IMR-90 (cell line): Measurements from ENCODE around the gene LAMA5. TPM values are rescaled to one million over a fixed set of nuclear protein-coding genes. Genes with fewer than 3 reads are reported as not detected.
A peak's percentile ranks its signal among the peaks of the same experiment; 100 is the strongest.

ENCODE experiments used
- ATAC-seq: fragments of 200-7000 bp; cut with Tn5 transposase; 2 replicates; pipeline ENCODE4 v1.9.1; 2020; ENCODE audit warnings: low read depth, mild to moderate bottlenecking, moderate library complexity
- BruUV-seq: library from RNA; stranded (reverse); fragments of 400-500 nt; replicated peaks from 2 replicates; lab custom pipeline; 2021; lab: Mats Ljungman, UMichigan
- CTCF ChIA-PET: fragments of 300-600 bp; formaldehyde crosslinking; extraction: SDS; loops from one replicate; lab custom pipeline; 2021; ENCODE audit warnings: antibody characterized with exemption; lab: Yijun Ruan, JAX
- POLR2A ChIA-PET: fragments of 300-600 bp; sonication (Branson Sonifier 250); formaldehyde crosslinking; loops from one replicate; lab custom pipeline; 2022; ENCODE audit warnings: antibody characterized with exemption; ENCODE audit not compliant: unreplicated experiment; lab: Charles Lee
- DNase-seq: peaks from one replicate; pipeline ENCODE4 v3.0.0; 2013
- H2AFZ ChIP-seq: replicated peaks from 2 replicates; pipeline ENCODE3; 2013; ENCODE audit warnings: low read length, mild to moderate bottlenecking; ENCODE audit not compliant: poor library complexity
- H2AK5ac ChIP-seq: 2 replicates; pipeline ENCODE4 v1.6.1; 2013; ENCODE audit warnings: low read depth, low read length, inconsistent platforms
- H2AK9ac ChIP-seq: replicated peaks from 2 replicates; pipeline ENCODE3; 2013; ENCODE audit warnings: mild to moderate bottlenecking, low read depth, low read length, moderate library complexity; ENCODE audit not compliant: poor library complexity
- H2BK120ac ChIP-seq: 2 replicates; pipeline ENCODE4 v1.6.1; 2013; ENCODE audit warnings: low read depth, low read length, inconsistent platforms
- H2BK15ac ChIP-seq: 3 replicates; pipeline ENCODE4 v1.6.1; 2013; ENCODE audit warnings: low read depth, low read length, inconsistent platforms
- H2BK20ac ChIP-seq: 2 replicates; pipeline ENCODE4 v1.6.1; 2013; ENCODE audit warnings: low read depth, mild to moderate bottlenecking, inconsistent platforms, low read length, moderate library complexity
- H2BK5ac ChIP-seq: 2 replicates; pipeline ENCODE4 v1.6.1; 2013; ENCODE audit warnings: mild to moderate bottlenecking, low read depth, low read length, inconsistent platforms; ENCODE audit not compliant: poor library complexity, severe bottlenecking
- H3K14ac ChIP-seq: replicated peaks from 2 replicates; pipeline ENCODE4 v1.6.1; 2013; ENCODE audit warnings: low read depth, low read length, inconsistent platforms
- H3K18ac ChIP-seq: 2 replicates; pipeline ENCODE4 v1.6.1; 2013; ENCODE audit warnings: low read depth, low read length, control low read depth
- H3K23ac ChIP-seq: 2 replicates; pipeline ENCODE4 v1.6.1; 2013; ENCODE audit warnings: low read depth, low read length, inconsistent platforms
- H3K27ac ChIP-seq: 2 replicates; pipeline ENCODE4 v1.5.1; 2013; ENCODE audit warnings: mild to moderate bottlenecking, control low read depth, low read length; ENCODE audit not compliant: insufficient read depth
- H3K27me3 ChIP-seq: 2 replicates; pipeline ENCODE4 v1.6.1; 2013; ENCODE audit warnings: low read length; ENCODE audit not compliant: control insufficient read depth, insufficient read depth
- H3K36me3 ChIP-seq: 2 replicates; pipeline ENCODE4 v1.6.1; 2013; ENCODE audit warnings: low read length, mixed read lengths; ENCODE audit not compliant: control insufficient read depth, insufficient read depth
- H3K4ac ChIP-seq: 2 replicates; pipeline ENCODE4 v1.6.1; 2013; ENCODE audit warnings: low read depth, low read length, inconsistent platforms
- H3K4me1 ChIP-seq: 2 replicates; pipeline ENCODE4 v1.6.1; 2013; ENCODE audit warnings: low read length, mixed read lengths; ENCODE audit not compliant: control insufficient read depth, insufficient read depth
- H3K4me2 ChIP-seq: 2 replicates; pipeline ENCODE4 v1.6.1; 2013; ENCODE audit warnings: low read depth, mild to moderate bottlenecking, control low read depth, low read length, moderate library complexity
- H3K4me3 ChIP-seq: 2 replicates; pipeline ENCODE4 v1.5.1; 2013; ENCODE audit warnings: low read depth, mild to moderate bottlenecking, control low read depth, low read length, moderate library complexity; ENCODE audit not compliant: insufficient read depth
- H3K56ac ChIP-seq: 2 replicates; pipeline ENCODE4 v1.6.1; 2013; ENCODE audit warnings: low read length, inconsistent platforms; ENCODE audit not compliant: insufficient read depth; ENCODE audit errors: extremely low read depth
- H3K79me1 ChIP-seq, 2 experiments: 2 replicates each; pipeline ENCODE4 v1.6.1; 2013; ENCODE audit warnings: low read length in 2 of 2, inconsistent platforms in 1 of 2, low read depth in 1 of 2
- H3K9ac ChIP-seq: 2 replicates; pipeline ENCODE4 v1.6.1; 2013; ENCODE audit warnings: low read depth, low read length, control low read depth
- H3K9me1 ChIP-seq: 2 replicates; pipeline ENCODE4 v1.6.1; 2013; ENCODE audit warnings: low read length, inconsistent platforms; ENCODE audit not compliant: insufficient read depth
- H3K9me3 ChIP-seq: 2 replicates; pipeline ENCODE4 v1.6.1; 2013; ENCODE audit warnings: low read length; ENCODE audit not compliant: control insufficient read depth, insufficient read depth
- H4K20me1 ChIP-seq: 2 replicates; pipeline ENCODE4 v1.6.1; 2013; ENCODE audit warnings: low read length, inconsistent platforms; ENCODE audit not compliant: insufficient read depth
- H4K5ac ChIP-seq: 2 replicates; pipeline ENCODE4 v1.6.1; 2013; ENCODE audit warnings: mild to moderate bottlenecking, low read depth, low read length, control low read depth
- H4K8ac ChIP-seq, 2 experiments: 2 replicates each; pipeline ENCODE4 v1.6.1; 2013; ENCODE audit warnings: low read depth in 2 of 2, low read length in 2 of 2, control low read depth in 1 of 2, inconsistent platforms in 1 of 2
- H4K91ac ChIP-seq: 2 replicates; pipeline ENCODE4 v1.6.1; 2013; ENCODE audit warnings: low read depth, low read length, inconsistent platforms; ENCODE audit not compliant: insufficient read depth
- BHLHE40 ChIP-seq: fragments of 150-350 bp; IDR thresholded peaks from 2 replicates; pipeline ENCODE4 v1.6.1; 2016; ENCODE audit warnings: mild to moderate bottlenecking, low read depth, low read length
- ELK1 ChIP-seq: fragments of 150-350 bp; IDR thresholded peaks from 2 replicates; pipeline ENCODE4 v1.6.1; 2016; ENCODE audit warnings: low read depth, mild to moderate bottlenecking, low read length, moderate library complexity, borderline replicate concordance
- FOS ChIP-seq: fragments of 150-350 bp; IDR thresholded peaks from 2 replicates; pipeline ENCODE4 v1.6.1; 2016; ENCODE audit warnings: low read depth, low read length
- MAFK ChIP-seq: IDR thresholded peaks from 2 replicates; pipeline ENCODE4 v1.6.1; 2012; ENCODE audit warnings: low read depth, low read length, improper control_type of control experiment
- MAZ ChIP-seq: IDR thresholded peaks from 2 replicates; pipeline ENCODE4 v1.6.1; 2012; ENCODE audit warnings: low read depth, mild to moderate bottlenecking, low read length, improper control_type of control experiment, moderate library complexity, borderline replicate concordance
- MXI1 ChIP-seq: IDR thresholded peaks from 2 replicates; pipeline ENCODE4 v1.6.1; 2012; ENCODE audit warnings: low read depth, mild to moderate bottlenecking, low read length, moderate library complexity, borderline replicate concordance
- NFE2L2 ChIP-seq: fragments of 150-350 bp; IDR thresholded peaks from 2 replicates; pipeline ENCODE4 v1.6.1; 2016; ENCODE audit warnings: low read depth, mild to moderate bottlenecking, low read length
- RAD21 ChIP-seq: IDR thresholded peaks from 2 replicates; pipeline ENCODE4 v1.6.1; 2012; ENCODE audit warnings: low read length, improper control_type of control experiment
- SMC3 ChIP-seq: fragments of 150-350 bp; IDR thresholded peaks from 2 replicates; pipeline ENCODE4 v1.6.1; 2016; ENCODE audit warnings: low read depth, mild to moderate bottlenecking, antibody characterized with exemption, low read length, moderate library complexity
- WGBS, 2 experiments: methylation state at CpG; one replicate each; pipeline versions ENCODE4 v1.1.5 to v1.1.7; 2013; ENCODE audit warnings: missing lambda C conversion rate in 2 of 2; ENCODE audit not compliant: insufficient read length in 1 of 2; ENCODE audit errors: extremely low coverage in 2 of 2; 5-methylcytosine and 5-hydroxymethylcytosine counted together
- dilution Hi-C: fragments of 300-500 bp; cut with HindIII; formaldehyde crosslinking; loops from one replicate; pipeline ENCODE4 v1.14.3; 2018; ENCODE audit warnings: low sequenced_read_pairs; ENCODE audit not compliant: unreplicated experiment
- in situ Hi-C: fragments of 300-500 bp; cut with MboI; formaldehyde crosslinking; loops from 3 replicates; pipeline ENCODE4 v1.14.3; 2019; ENCODE audit warnings: low sequenced_read_pairs, inconsistent platforms, mixed read lengths
- intact Hi-C: fragments of 100-400 bp; cut with micrococcal nuclease; formaldehyde crosslinking; loops from 2 replicates; pipeline ENCODE4 v1.10.0; 2022
- polyA plus RNA-seq, 3 experiments: library from polyadenylated mRNA; depleted of rRNA; stranded (reverse); fragments of >200 nt; gene quantifications; 2 replicates each; pipeline ENCODE4 v1.2.3, GENCODE V29; 2012; ENCODE audit warnings: low replicate concordance in 1 of 3
- total RNA-seq: library from RNA; depleted of rRNA; stranded (reverse); fragments of >200 nt; gene quantifications from 2 replicates; pipeline ENCODE4 v1.2.3, GENCODE V29; 2012
- TF ChIP-seq, protein P1 (sequence below): conservative IDR thresholded peaks from 2 replicates; pipeline ENCODE4 v1.5.1; 2012; ENCODE audit warnings: mild to moderate bottlenecking, low read depth, low read length, improper control_type of control experiment
- TF ChIP-seq, protein P2 (sequence below): fragments of 150-350 bp; IDR thresholded peaks from 2 replicates; pipeline ENCODE4 v1.6.1; 2017; ENCODE audit warnings: mild to moderate bottlenecking, antibody characterized with exemption, low read length, low read depth

The LAMA5 gene
- total and polyA plus RNA-seq, 2 of the 4 experiments (the other 2 are of a cell fraction) = 0.90 to 7.3 TPM

DNA sequence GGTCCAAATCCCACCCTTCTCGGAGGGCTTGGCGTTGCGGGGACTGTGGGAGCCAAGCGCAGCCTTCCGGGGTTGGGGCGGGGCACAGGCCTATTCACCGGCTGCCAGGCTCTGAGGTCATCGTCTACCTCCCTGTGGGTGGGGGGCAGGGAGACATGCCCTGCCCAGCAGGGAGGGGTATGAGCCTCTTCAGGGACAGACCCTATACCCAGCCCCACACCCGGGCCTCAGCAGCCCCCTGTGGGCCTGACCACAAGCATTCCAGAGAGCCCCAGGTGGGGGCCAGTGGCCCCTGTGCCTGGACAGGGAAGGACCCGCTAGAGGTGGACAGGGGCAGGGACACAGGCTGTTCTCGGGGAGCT is 11.6 kb downstream of the LAMA5 start:
- H3K4me3 ChIP-seq = no peak overlapping the region
- H2AK5ac ChIP-seq = no peak overlapping the region; the same call in 1 of the 2 replicates
- peak overlapping the region; percentile 48; the same call in 1 of the 2 replicates for H3K4ac ChIP-seq
- ChIA-PET POLR2A (no interaction called here), CTCF (interaction anchor here (1.3 to 1.4 kb wide), 2 partner anchors 11 to 14 kb away, joined by 4 read pairs; no protein-coding TSS in a partner anchor)
- H2BK15ac ChIP-seq = no peak overlapping the region; the same call in 2 of the 3 replicates
- no peak overlapping the region for H3K56ac ChIP-seq
- peak overlapping the region; percentile 69 for H2AFZ ChIP-seq
- dilution Hi-C loops (no loop called here), in situ Hi-C loops (no loop called here), intact Hi-C loops (no loop called here)
- no peak overlapping the region for H3K4me2 ChIP-seq
- H4K20me1 ChIP-seq = no peaks in the 10 kb centered on the region; the same call in 1 of the 2 replicates
- no peak overlapping the region for H3K18ac ChIP-seq
- H4K5ac ChIP-seq = no peak overlapping the region
- peaks cover 9% of the 10 kb centered on the region; the same call in 1 of the 2 replicates for H3K36me3 ChIP-seq
- H3K14ac ChIP-seq = no peak overlapping the region
- peak overlapping the region; percentile 86 for H2AK9ac ChIP-seq
- H4K8ac ChIP-seq = peak overlapping the region in 1 of 2 experiments; percentile 69; a peak in 1 of 4 replicates
- no peak overlapping the region for H2BK20ac ChIP-seq
- no peaks in the 10 kb centered on the region for H3K79me1 ChIP-seq
- peaks cover 28% of the 10 kb centered on the region for H3K4me1 ChIP-seq
- ATAC-seq = peak; percentile 19; the same call in 1 of the 2 replicates
- H2BK120ac ChIP-seq = no peak overlapping the region
- H4K91ac ChIP-seq = no peak overlapping the region
- no peaks in the 10 kb centered on the region for H3K9me1 ChIP-seq
- BruUV-seq = no TSS peak
- H3K9ac ChIP-seq = no peak overlapping the region
- WGBS, 2 experiments = no CpG with 5 or more reads among the region's 11 CpGs
- H3K27me3 ChIP-seq = no peaks in the 10 kb centered on the region
- H3K9me3 ChIP-seq = no peaks in the 10 kb centered on the region
- no peak overlapping the region for H3K27ac ChIP-seq
- no peak overlapping the region for H3K23ac ChIP-seq
- no peak for DNase-seq
- no peak overlapping the region for H2BK5ac ChIP-seq
- no peak for TF ChIP-seq FOS
- no peak for TF ChIP-seq BHLHE40
- TF ChIP-seq MXI1 = no peak
- TF ChIP-seq MAFK = no peak
- no peak for TF ChIP-seq ELK1
- TF ChIP-seq, protein P1, sequence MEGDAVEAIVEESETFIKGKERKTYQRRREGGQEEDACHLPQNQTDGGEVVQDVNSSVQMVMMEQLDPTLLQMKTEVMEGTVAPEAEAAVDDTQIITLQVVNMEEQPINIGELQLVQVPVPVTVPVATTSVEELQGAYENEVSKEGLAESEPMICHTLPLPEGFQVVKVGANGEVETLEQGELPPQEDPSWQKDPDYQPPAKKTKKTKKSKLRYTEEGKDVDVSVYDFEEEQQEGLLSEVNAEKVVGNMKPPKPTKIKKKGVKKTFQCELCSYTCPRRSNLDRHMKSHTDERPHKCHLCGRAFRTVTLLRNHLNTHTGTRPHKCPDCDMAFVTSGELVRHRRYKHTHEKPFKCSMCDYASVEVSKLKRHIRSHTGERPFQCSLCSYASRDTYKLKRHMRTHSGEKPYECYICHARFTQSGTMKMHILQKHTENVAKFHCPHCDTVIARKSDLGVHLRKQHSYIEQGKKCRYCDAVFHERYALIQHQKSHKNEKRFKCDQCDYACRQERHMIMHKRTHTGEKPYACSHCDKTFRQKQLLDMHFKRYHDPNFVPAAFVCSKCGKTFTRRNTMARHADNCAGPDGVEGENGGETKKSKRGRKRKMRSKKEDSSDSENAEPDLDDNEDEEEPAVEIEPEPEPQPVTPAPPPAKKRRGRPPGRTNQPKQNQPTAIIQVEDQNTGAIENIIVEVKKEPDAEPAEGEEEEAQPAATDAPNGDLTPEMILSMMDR = no peak
- TF ChIP-seq MAZ = no peak
- TF ChIP-seq, protein P2, sequence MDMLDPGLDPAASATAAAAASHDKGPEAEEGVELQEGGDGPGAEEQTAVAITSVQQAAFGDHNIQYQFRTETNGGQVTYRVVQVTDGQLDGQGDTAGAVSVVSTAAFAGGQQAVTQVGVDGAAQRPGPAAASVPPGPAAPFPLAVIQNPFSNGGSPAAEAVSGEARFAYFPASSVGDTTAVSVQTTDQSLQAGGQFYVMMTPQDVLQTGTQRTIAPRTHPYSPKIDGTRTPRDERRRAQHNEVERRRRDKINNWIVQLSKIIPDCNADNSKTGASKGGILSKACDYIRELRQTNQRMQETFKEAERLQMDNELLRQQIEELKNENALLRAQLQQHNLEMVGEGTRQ = no peak
- TF ChIP-seq NFE2L2 = no peak
- TF ChIP-seq SMC3 = no peak
- no peak for TF ChIP-seq RAD21
